Thoracic aorta (tissue), 2 donors: ENCODE measurements around the gene SPOUT1. TPM values are rescaled to one million over a fixed set of nuclear protein-coding genes. Genes with fewer than 3 reads are reported as not detected.
"Not testable (repeated sequence)": the region's sequence is repeated elsewhere in the genome, so short reads cannot be mapped to it uniquely, and the experiment has no call there.

Source experiments
- ATAC-seq: fragments of 150-250 bp; one replicate; pipeline ENCODE4 v1.8.0; 2017; ENCODE audit warnings: low read depth; ENCODE audit not compliant: insufficient number of reproducible peaks, low FRiP score
- DNase-seq: peaks from one replicate; pipeline ENCODE4 v3.0.0-alpha.2; 2020; ENCODE audit warnings: low spot score
- H3K27ac ChIP-seq, 2 donors: fragments of 200-600 bp; sonication (generic); 1 replicate in 1 of 2; 2 replicates in 1 of 2; pipeline ENCODE4 v1.5.1; 2016; ENCODE audit warnings: mild to moderate bottlenecking in 2 of 2, moderate library complexity in 2 of 2
- H3K27me3 ChIP-seq: fragments of 200-600 bp; sonication (generic); replicated peaks from 2 replicates; pipeline ENCODE4 v1.6.0; 2016; ENCODE audit warnings: mild to moderate bottlenecking; ENCODE audit not compliant: insufficient read depth
- H3K36me3 ChIP-seq: fragments of 200-600 bp; sonication (generic); one replicate; pipeline ENCODE4 v1.5.1; 2016
- H3K4me1 ChIP-seq, 2 donors: fragments of 200-600 bp; sonication (generic); 1 replicate in 1 of 2; 2 replicates in 1 of 2; pipeline versions ENCODE4 v1.5.1 to v1.6.0; 2016; ENCODE audit warnings: low read depth in 2 of 2, mild to moderate bottlenecking in 1 of 2; ENCODE audit not compliant: control insufficient read depth in 1 of 2
- H3K4me3 ChIP-seq: fragments of 200-600 bp; sonication (generic); 2 replicates; pipeline ENCODE4 v1.5.1; 2016; ENCODE audit warnings: mild to moderate bottlenecking
- H3K9me3 ChIP-seq: fragments of 200-600 bp; sonication (generic); 2 replicates; pipeline ENCODE4 v1.5.1; 2016
- total RNA-seq, 2 donors: library from RNA; depleted of rRNA; stranded (reverse); fragments of >200 nt; gene quantifications; one replicate each; pipeline versions ENCODE4 v1.1.0 to v1.2.3, GENCODE V29; 2016
- TF ChIP-seq, protein P1 (sequence below): fragments of 200-600 bp; sonication (generic); IDR thresholded peaks from one replicate; pipeline ENCODE4 v1.5.1; 2019; ENCODE audit warnings: antibody characterized with exemption

SPOUT1 gene
- total RNA-seq, 2 donors from 2014 or later: 18.2 to 38.6 TPM

DNA sequence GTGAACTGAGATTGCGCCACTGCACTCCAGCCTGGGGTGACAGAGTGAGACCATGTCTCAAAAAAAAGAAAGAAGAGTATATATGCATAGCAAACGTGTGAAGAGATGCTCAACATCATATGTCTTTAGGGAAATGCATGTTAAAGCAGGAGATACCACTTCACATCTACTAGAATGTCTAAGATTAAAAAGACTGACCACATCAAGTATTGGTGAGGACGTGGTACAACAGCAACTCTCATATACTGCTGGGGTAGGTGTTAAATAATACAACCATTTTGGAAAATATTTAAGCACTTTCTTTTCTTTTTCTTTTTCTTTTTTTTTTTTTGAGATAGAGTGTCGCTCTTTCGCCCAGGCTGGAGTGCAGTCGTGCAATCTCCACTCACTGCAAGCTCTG, 44.2 kb downstream of the SPOUT1 start:
- DNase-seq: no peak

DNA sequence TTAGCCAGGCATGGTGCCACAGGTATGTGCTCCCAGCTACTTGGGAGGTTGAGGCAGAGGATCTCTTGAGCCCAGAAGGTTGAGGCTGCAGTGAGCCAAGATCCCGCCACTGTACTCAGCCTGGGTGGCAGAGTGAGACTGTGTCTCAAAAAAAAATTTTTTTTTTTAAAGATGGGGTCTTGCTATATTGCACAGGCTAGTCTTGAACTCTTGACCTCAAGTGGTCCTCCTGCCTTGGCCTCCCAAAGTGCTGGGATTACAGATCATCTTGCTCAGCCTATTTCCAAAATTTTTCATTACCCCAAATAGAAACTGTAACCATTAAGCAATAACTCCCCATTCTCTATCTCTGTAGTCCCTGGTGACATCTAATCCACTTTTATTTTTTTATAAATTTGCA, 46.9 kb downstream of the SPOUT1 start:
- DNase-seq (no peak), ATAC-seq (no peak)
- Histone ChIP-seq H3K4me3 (no peak overlapping the region), H3K27ac (no peak overlapping the region), H3K4me1 (peaks cover 3 to 12% of the 10 kb centered on the region in 2 donors), H3K36me3 (no peaks in the 10 kb centered on the region), H3K27me3 (no peaks in the 10 kb centered on the region), H3K9me3 (no peaks in the 10 kb centered on the region)
- TF ChIP-seq, protein P1, sequence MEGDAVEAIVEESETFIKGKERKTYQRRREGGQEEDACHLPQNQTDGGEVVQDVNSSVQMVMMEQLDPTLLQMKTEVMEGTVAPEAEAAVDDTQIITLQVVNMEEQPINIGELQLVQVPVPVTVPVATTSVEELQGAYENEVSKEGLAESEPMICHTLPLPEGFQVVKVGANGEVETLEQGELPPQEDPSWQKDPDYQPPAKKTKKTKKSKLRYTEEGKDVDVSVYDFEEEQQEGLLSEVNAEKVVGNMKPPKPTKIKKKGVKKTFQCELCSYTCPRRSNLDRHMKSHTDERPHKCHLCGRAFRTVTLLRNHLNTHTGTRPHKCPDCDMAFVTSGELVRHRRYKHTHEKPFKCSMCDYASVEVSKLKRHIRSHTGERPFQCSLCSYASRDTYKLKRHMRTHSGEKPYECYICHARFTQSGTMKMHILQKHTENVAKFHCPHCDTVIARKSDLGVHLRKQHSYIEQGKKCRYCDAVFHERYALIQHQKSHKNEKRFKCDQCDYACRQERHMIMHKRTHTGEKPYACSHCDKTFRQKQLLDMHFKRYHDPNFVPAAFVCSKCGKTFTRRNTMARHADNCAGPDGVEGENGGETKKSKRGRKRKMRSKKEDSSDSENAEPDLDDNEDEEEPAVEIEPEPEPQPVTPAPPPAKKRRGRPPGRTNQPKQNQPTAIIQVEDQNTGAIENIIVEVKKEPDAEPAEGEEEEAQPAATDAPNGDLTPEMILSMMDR: no peak

More for the DNA sequence above, 44.2 kb downstream of the SPOUT1 start:
- Histone ChIP-seq H3K27me3 (no peaks in the 10 kb centered on the region), H3K4me1 (peaks cover 7 to 25% of the 10 kb centered on the region in 2 donors), H3K27ac (no peak overlapping the region), H3K36me3 (peaks cover 2% of the 10 kb centered on the region), H3K4me3 (no peak overlapping the region), H3K9me3 (no peaks in the 10 kb centered on the region)
- no peak for ATAC-seq
- TF ChIP-seq, protein P1: no peak

DNA sequence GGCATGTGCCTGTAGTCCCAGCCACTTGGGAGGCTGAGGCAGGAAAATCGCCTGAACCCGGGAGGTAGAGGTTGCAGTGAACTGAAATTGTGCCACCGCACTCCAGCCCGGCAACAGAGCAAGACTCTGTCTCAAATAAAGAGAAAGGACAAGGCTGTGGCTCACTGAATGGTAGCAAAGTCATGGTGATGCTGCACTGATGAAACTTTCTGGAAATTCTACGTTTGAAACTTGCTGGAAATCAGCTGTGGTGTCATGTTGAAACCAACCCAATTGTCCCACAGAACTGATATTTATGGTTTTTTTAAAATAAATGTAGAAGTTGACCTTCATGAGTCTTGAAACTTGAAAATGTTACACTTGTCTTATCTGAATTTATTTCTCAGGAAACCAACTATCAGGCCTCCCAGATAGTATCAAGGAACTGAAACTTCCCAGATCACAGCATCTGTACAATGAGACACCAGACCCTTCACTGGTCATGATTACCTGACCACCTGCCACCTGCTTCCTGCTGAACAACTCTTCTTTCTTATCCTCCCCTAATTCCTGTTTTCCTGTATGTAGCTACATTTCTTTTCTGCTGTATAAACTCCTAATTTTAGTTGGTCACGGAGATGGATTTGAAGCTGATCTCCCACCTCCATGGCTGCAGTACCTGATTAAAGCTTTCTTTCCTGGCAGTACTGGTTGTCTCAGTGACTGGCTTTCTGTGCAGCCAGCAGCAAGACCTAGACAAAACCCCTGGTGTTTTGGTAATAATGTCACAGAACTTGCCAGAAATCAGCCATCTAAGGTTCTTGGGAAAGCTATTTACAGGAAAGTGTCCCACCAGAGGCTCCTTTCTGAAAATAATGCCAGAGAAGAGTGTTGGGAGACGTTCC, 48.2 kb downstream of the SPOUT1 start:
- Histone ChIP-seq H3K9me3 (no peaks in the 10 kb centered on the region), H3K4me3 (no peak overlapping the region), H3K27me3 (no peaks in the 10 kb centered on the region), H3K4me1 (peaks cover under 1 to 8% of the 10 kb centered on the region in 2 donors), H3K27ac (no peak overlapping the region), H3K36me3 (no peaks in the 10 kb centered on the region)
- DNase-seq (no peak), ATAC-seq (no peak)
- TF ChIP-seq, protein P1: no peak

DNA sequence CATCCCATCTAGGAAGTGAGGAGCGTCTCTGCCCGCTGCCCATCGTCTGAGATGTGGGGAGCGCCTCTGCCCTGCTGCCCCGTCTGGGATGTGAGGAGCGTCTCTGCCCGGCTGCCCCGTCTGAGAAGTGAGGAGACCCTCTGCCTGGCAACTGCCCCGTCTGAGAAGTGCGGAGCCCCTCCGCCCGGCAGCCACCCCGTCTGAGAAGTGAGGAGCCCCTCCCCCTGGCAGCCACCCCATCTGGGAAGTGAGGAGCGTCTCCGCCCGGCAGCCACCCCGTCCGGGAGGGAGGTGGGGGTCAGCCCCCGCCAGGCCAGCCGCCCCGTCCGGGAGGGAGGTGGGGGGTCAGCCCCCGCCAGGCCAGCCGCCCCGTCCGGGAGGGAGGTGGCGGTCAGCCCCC, 49.5 kb downstream of the SPOUT1 start:
- H3K9me3 ChIP-seq, H3K27me3 ChIP-seq, H3K27ac ChIP-seq, ATAC-seq, DNase-seq, H3K4me3 ChIP-seq, H3K4me1 ChIP-seq, H3K36me3 ChIP-seq: not testable (repeated sequence)

DNA sequence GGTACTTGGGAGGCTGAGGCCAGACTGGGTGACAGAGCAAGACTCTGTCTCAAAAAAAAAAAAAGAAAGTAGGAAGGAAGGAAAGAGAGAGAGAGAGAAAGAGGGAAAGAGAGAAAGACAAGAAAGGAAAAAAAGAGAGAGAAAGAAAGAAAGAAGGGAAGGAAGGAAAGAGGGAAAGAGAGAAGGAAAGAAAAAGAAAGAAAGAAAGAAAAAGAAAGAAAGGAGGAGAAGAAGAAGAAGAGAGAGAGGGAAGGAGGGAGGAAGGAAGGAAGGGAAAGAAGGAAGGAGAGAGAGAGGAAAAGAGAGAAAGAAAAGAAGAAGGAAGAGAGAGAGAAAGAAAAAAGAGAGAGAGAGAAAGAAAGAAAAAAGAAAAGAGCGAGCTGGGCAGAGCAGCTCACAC, 54.8 kb downstream of the SPOUT1 start:
- no peaks in the 10 kb centered on the region for H3K9me3 ChIP-seq
- ATAC-seq (no peak), DNase-seq (no peak)
- H3K36me3 ChIP-seq: no peaks in the 10 kb centered on the region
- H3K4me1 ChIP-seq: peaks cover 10 to 22% of the 10 kb centered on the region in 2 donors
- H3K27ac ChIP-seq: no peak overlapping the region
- H3K27me3 ChIP-seq: no peaks in the 10 kb centered on the region
- TF ChIP-seq, protein P1: no peak
- no peak overlapping the region for H3K4me3 ChIP-seq
